Omental fat pad (tissue), 4 donors: ENCODE measurements around the gene UROD. TPM values are rescaled to one million over a fixed set of nuclear protein-coding genes. Genes with fewer than 3 reads are reported as not detected.

ENCODE experiments used
- ATAC-seq: fragments of 150-250 bp; one replicate; pipeline ENCODE4 v1.9.1; 2016; ENCODE audit warnings: mild to moderate bottlenecking, moderate library complexity; ENCODE audit not compliant: low FRiP score
- DNase-seq: peaks from one replicate; pipeline ENCODE4 v3.0.0-alpha.2; 2019; ENCODE audit warnings: low spot score
- total RNA-seq, 4 donors: library from RNA; depleted of rRNA; stranded (reverse); fragments of >200 nt; gene quantifications; one replicate each; pipeline ENCODE4 v1.1.0, GENCODE V29; 2016
- TF ChIP-seq, protein P1 (sequence below), 3 donors: fragments of 450-650 bp; IDR thresholded peaks; one replicate each; pipeline ENCODE4 v1.5.1; 2016 to 2017; ENCODE audit warnings: antibody characterized with exemption in 3 of 3, mild to moderate bottlenecking in 3 of 3, moderate library complexity in 2 of 3

Gene UROD
- total RNA-seq, 4 donors from 2014 or later: 65.6 to 79.4 (median 76.2) TPM

DNA sequence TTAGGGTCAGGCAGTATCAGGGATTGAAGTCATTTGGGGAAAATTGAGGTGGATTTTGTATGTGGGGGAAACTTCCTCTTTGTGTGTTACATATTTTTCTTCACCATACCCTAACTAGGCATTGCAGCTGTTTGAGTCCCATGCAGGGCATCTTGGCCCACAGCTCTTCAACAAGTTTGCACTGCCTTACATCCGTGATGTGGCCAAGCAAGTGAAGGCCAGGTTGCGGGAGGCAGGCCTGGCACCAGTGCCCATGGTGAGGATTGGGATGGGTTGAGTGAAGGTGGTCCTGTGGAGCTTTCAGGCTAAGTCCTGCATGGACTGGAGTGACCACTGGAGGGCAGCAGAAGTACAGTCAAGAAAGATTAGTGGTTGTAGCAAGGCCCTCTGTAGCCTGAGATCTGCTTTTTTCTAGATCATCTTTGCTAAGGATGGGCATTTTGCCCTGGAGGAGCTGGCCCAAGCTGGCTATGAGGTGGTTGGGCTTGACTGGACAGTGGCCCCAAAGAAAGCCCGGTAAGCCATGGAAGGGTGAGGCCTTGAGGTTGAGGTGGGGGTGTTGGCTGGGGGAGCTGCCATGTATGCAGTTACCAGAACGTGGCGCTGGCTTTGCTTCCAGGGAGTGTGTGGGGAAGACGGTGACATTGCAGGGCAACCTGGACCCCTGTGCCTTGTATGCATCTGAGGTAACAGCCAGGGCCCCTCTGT lies 2.4 kb downstream of the UROD start:
- DNase-seq (peak; percentile 85), ATAC-seq (peak; percentile 22)
- TF ChIP-seq, protein P1, sequence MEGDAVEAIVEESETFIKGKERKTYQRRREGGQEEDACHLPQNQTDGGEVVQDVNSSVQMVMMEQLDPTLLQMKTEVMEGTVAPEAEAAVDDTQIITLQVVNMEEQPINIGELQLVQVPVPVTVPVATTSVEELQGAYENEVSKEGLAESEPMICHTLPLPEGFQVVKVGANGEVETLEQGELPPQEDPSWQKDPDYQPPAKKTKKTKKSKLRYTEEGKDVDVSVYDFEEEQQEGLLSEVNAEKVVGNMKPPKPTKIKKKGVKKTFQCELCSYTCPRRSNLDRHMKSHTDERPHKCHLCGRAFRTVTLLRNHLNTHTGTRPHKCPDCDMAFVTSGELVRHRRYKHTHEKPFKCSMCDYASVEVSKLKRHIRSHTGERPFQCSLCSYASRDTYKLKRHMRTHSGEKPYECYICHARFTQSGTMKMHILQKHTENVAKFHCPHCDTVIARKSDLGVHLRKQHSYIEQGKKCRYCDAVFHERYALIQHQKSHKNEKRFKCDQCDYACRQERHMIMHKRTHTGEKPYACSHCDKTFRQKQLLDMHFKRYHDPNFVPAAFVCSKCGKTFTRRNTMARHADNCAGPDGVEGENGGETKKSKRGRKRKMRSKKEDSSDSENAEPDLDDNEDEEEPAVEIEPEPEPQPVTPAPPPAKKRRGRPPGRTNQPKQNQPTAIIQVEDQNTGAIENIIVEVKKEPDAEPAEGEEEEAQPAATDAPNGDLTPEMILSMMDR (IDR thresholded peaks at IDR 0.05): peak in 1 of 3 donors; percentile 84

GRCh38 chr1:45015683-45016082 lies 3.6 kb downstream of the UROD start:
- ATAC-seq (no peak), DNase-seq (no peak)
- TF ChIP-seq, protein P1 (IDR thresholded peaks at IDR 0.05): no peak

GRCh38 chr1:45016090-45016697 lies 4.1 kb downstream of the UROD start:
- DNase-seq: no peak
- ATAC-seq: no peak
- TF ChIP-seq, protein P1 (IDR thresholded peaks at IDR 0.05): no peak

DNA sequence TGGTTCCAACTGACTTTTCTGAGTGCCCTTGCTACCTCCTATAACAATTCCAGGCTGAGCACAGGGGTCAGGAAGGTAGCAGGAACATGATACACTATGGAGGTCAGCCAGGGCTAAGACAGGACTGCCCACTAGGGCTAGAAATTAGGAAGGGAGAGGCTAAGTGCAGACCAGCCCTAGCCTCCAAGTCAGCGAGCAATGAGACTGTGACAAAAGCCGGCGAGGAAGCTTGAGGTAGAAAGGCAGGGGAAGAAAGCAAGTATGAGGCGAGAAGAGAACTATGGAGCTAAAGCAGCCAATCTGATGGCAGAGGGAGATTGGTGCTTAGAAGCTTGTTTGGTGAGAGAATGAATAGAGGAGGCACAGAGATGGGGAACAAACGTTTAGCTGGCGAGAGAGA lies 4.7 kb downstream of the UROD start:
- DNase-seq (no peak), ATAC-seq (no peak)
- TF ChIP-seq, protein P1 (IDR thresholded peaks at IDR 0.05): no peak

- ATAC-seq (peak; percentile 42), DNase-seq (no peak)
- TF ChIP-seq, protein P1 (IDR thresholded peaks at IDR 0.05): peak in 1 of 3 donors; percentile 27
Observed at GRCh38 chr1:45018599-45019230, 6.7 kb downstream of the UROD start.

DNA sequence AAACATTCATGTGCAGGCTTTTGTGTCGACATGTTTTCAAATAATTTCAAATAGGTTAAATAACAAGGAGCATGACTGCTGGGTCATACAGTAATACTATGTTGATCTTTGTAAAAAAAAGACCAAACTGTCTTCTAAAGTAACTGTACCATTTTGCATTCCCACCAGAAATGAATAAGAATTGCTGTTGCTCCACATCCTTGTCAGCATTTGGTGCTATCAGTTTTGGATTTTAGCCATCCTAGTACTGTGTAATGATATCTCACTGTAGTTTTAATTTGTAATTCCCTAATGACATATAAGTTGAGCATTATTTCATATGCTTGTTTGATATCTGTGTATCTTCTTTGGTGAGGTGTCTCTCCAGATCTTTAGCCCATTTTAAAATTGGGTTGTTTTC lies 11.6 kb downstream of the UROD start:
- DNase-seq: no peak
- TF ChIP-seq, protein P1 (IDR thresholded peaks at IDR 0.05): no peak

More for the DNA sequence above, 11.6 kb downstream of the UROD start:
- no peak for ATAC-seq
